Fibroblast of mammary gland (primary cell): Measurements from ENCODE around the gene EDEM3.
"Not testable (repeated sequence)": the region's sequence is repeated elsewhere in the genome, so short reads cannot be mapped to it uniquely, and the experiment has no call there.

Experiments
- DNase-seq: peaks from one replicate; pipeline ENCODE4 v3.0.0-alpha.2; 2010; ENCODE audit warnings: low read depth
- H3K4me3 ChIP-seq: 2 replicates; pipeline ENCODE4 v1.5.1; 2011; ENCODE audit warnings: low read depth, mild to moderate bottlenecking, low read length, moderate library complexity; ENCODE audit not compliant: control insufficient read depth
- CTCF ChIP-seq: conservative IDR thresholded peaks from 2 replicates; pipeline ENCODE4 v1.5.1; 2011; ENCODE audit warnings: low read depth, low read length, inconsistent platforms; ENCODE audit not compliant: control insufficient read depth, insufficient read depth

EDEM3 gene

GRCh38 chr1:184785529-184785928 is 30.9 kb upstream of the EDEM3 start:
- no peak for DNase-seq
- no peak overlapping the region for H3K4me3 ChIP-seq
- no peak for TF ChIP-seq CTCF

- not testable (repeated sequence) for DNase-seq, H3K4me3 ChIP-seq
These were observed 29.1 kb upstream of the EDEM3 start for GRCh38 chr1:184783723-184784122.

- DNase-seq: no peak
- TF ChIP-seq CTCF: no peak
- H3K4me3 ChIP-seq: no peak overlapping the region
These were observed 27.3 kb upstream of the EDEM3 start for GRCh38 chr1:184781941-184782340.

GRCh38 chr1:184775885-184776284 is 21.2 kb upstream of the EDEM3 start:
- TF ChIP-seq CTCF: no peak
- H3K4me3 ChIP-seq: no peak overlapping the region
- no peak for DNase-seq

- TF ChIP-seq CTCF: no peak
- H3K4me3 ChIP-seq: no peak overlapping the region
- DNase-seq: no peak
These were observed 20.7 kb upstream of the EDEM3 start for GRCh38 chr1:184775329-184775728.

GRCh38 chr1:184773762-184774320 is 19.2 kb upstream of the EDEM3 start:
- no peak overlapping the region for H3K4me3 ChIP-seq
- DNase-seq: no peak
- no peak for TF ChIP-seq CTCF

GRCh38 chr1:184771190-184771691 is 16.6 kb upstream of the EDEM3 start:
- no peak overlapping the region for H3K4me3 ChIP-seq
- no peak for DNase-seq
- no peak for TF ChIP-seq CTCF
